DMS53 (cell line): ENCODE results near the gene WWP2.

Experiments
- DNase-seq: peaks from one replicate; lab custom pipeline; 2025; lab: John Stamatoyannopoulos, UW

WWP2 gene

DNA sequence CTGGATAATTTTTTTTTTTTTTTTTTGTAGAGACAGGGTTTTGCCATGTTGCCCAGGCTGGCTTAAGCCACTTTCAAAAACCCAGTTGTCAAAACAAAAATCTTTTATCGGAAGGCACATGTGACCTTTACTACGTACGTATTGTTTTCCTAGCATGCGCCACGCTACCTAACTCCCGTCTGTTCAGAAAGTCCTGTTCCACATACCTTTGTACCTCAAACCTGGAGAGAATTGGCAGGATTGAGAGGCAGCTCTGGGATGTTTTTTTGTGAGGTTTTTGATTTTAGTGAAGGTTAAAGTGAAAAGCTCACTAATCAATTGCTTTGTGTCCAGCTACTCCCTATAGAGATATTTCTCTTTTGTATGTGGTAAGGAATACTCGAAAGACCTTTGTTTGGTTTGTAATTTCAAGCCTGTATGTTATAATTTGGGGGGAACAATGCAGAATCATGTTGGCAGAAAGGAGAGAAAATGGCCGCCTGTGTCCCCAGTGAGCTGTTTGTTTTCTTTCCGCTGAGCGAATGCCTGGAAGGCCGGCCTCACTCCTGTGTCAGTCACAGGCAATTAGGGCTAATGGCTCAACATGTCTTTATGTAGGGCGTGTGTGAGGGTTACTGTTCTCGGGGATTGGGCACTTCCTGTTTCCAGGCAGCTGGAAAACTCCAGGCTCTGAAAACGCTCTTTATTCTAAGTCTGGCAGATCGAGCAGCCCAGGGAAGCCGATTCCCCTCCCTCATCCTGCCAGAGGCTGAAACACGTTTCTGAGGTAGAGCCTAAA lies 128.2 kb downstream of the WWP2 start:
- DNase-seq, result no peak

DNA sequence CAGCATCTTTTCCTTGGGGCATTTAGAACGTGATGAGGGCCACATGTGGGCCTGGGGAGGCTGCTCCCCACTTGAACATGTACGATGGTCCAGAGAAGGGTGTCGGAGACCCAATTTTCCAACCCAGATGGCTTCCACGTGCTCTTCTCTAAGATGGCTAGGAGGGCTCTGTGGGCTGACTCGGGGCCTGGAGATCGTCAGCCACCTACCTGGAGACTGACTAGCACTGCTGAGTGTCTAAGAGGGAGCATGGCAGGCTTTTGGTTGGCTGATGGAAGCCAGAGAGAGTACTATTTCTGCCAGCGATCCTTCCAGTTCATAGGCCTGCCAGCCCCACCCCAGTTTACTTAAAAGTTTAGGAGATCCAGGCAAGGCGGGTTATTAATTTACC lies 128.8 kb downstream of the WWP2 start:
- no peak for DNase-seq

DNA sequence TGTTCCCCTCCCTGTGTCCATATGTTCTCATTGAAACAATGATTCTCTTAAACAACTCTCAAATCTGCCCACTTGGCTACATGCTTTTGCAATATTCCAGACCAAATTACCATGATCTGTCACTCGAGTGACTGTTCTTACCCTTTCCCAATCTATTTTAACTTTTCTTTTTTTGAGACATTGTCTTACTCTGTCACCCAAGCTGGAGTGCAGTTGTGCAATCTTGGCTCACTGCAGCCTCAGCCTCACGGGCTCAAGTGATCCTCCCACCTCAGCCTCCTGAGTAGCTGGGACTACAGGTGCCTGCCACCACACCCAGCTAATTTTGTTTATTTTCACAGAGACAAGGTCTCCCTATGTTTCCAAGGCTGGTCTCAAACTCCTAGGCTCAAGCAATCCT lies 130.2 kb downstream of the WWP2 start:
- no peak for DNase-seq

DNA sequence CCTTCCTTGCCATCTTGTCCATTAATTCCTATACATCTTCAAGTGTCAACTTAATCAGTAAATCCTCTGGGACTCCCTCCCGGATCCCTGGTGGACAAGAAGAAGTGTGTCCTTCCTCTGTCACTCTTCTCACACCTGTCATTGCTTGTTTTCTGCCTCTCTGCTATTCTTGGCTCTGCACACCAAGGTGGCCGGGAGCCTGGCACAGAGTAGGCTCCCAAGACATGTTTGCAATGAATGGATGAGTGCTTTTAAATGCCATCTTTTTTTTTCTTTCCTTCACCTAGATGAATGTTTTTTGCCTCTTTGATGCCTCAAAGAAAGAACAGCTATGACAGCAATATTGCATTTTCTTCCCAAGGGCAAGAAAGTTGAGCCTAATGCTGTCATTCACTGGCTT lies 131.0 kb downstream of the WWP2 start:
- DNase-seq, result no peak

DNA sequence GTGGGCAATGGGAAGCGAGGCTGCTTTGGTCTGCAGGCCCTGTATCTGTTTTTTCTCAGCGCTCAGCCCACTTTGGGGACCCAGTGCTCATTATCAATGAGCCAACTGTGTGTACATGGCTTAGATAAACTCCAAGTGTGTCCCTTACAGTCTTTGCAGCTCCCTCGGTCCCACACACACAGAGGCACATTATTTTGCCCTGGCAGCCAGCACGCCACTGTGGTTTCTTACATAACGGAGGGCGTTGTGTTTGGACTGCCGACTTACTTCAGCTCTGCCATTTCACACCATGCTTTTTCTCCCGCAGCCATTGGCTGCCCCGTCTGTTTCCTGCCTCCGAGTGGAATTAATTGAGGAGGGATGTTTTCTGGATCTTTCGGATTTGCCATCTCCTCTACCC lies 132.5 kb downstream of the WWP2 start:
- no peak for DNase-seq

DNA sequence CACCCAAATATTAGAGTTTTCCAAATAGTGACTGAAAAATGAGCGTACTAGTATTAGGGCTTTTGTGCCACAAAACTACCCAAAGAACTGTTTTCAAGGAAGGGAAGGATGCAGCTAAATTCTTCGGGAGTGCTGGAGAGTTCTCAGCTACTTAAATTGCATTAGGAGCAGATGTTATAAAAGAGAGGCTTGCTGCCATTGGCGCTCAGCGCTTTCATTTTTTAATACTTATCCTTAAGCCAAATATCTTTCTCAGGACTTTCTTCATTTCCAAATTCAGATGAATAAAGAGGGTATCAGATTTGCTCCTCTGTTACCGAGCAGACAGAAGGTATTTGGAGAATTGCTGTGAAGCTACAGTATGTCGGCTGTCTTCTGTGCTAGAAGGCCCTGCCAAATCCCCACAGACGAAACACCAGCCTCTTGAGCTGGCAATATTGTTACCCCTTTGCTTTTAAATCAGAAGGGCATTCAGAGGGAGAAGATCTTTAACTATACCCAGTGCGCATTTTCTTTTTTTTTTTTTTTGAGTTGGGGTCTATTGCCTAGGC lies 141.8 kb downstream of the WWP2 start:
- no peak for DNase-seq

DNA sequence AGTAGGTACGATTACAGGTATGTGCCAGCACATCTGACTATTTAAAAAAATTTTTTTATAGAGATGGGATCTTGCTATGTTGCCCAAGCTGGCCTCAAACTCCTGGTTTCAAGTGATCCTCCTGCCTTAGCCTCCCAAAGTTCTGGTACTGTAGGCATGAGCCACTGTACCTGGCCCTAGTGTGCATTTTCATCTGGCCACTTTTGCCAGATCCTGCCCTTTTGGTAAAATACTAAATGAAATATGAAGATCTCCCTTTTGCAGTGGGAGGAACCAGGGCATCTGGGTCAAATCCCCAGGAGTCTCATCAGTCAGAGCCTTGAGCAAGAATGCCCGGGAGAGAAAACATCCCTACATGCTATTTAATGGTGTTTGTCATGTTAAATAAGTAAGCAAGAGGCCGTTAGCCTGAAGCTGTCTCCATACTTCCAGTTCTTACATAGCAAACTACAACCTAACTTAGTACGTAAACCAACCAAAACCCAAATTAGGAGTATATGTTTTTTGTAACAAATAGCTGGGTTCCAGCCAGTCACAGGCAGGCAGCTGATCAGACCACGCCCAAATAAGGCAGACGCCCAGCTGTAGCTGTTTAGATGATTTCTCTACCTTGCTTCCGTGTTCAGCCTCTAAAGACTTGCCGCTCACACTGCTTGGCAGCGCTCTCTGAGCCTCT lies 142.5 kb downstream of the WWP2 start:
- no peak for DNase-seq

DNA sequence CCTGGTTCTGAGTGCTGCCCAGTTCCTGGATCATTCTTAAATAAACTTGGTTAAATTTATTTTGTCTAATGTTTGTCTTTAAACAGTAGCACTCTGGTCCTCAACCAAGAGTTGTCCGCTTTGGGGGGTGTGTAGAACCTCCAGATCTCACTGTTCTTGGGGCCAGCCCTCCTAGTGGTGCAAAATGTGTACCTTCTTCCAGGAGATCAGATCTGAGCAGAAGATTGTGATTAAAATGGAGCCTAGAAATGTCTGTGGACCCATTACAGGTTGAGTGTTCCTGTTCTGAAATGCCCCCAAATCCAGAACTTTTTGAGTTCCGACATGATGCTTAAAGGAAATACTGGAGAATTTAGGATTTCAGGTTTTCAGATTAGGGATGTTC lies 143.0 kb downstream of the WWP2 start:
- DNase-seq, result no peak

DNA sequence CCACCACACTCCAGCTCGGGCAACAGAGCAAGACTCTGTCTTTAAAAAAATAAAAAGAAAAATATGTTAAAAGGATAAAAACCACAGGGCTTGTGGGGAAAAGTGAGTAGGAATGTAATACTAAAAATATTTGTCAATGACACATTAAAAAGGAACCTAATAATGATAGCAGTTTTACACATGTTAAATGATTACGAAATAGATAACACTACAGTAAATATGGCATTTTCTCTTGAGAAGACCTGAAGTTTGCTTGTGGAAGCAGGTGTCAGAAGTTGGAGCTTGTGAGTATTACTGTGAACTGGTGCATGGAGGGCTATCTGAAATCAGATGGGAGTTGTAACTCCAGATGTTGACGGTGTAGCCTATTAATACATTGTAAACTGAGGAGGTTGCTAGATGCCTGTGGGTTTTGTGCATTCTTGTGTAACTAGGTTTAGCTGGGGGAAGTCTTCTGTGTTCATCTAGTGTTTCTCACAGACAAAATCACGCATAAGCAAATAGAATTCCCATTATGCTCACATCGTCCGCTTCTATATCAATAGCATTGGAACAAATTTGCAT lies 144.8 kb downstream of the WWP2 start:
- DNase-seq, result no peak

DNA sequence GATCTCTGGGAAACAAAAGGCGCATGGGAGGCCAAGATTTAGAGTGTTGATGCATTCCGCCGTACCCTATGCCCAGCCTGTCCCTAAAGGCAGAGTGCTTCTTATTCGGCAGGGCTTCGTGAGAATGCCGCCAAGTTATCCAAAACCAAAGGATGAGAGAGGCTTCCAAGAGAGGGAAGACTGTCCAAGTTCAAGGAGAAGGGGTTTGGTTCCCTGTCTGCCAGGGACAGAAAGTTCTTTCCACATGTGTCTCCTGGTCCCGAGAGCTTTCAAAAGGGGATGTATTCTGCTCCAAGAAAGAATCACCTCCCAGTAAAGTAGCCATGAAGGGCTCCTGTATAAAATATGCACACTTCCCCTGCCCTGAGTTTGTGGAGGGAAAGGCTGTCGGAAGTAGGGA lies 146.9 kb downstream of the WWP2 start:
- DNase-seq, result no peak

DNA sequence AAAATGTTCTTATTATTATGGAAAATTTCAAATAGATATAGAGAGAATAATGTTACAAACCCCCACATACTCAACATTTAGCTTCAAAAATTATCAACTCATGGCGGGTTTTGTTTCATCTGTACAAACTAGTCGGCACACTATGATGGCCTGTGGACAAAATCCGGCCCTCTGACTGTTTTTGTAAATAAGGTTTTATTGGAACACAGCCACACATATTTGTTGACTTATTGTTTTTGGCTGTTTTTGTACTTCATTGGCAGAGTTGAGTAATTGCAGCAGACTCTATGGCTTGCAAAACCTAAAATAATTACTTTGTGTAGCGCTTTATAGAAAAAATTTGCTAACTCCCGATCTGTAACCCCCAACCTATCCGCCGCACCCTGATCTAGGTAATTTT lies 147.6 kb downstream of the WWP2 start:
- DNase-seq, result no peak

DNA sequence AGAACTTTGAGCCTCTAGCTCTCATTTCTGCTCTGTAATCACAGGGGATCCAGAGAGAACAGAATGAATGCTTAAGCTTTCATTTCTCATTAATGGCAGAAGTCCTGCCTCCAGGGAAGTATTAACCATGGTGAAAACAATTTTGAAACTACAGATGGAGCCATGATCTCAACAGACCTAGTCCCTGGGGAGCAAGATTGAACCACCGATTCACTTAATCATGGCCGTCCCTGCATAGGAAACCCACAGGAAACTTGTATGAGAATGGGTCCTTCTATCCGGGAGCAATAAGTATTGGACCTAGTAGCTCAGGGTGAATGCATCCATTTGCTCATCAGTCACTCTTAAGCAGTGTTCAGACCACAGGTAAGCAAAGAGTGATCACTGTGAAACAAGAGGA lies 148.8 kb downstream of the WWP2 start:
- DNase-seq, result no peak

DNA sequence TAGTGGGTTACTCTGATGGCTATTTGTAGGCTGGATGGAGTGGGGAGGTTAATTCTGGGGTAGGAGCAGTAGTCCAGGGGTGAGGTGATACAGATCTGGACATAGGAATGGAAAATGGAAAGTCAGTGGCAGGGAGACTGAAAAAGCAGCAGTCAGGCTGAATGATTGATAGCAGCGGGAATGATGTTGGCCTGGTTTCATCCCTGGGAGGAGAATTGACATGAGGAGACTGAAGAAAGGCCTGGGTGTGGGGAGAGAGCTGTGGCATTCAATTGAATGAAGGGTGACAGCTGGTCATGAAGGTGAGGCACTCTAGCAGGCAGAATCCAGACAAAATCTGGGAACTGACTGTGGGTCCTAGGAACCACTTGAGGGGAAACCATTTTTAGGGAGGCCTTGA lies 154.3 kb downstream of the WWP2 start:
- no peak for DNase-seq

DNA sequence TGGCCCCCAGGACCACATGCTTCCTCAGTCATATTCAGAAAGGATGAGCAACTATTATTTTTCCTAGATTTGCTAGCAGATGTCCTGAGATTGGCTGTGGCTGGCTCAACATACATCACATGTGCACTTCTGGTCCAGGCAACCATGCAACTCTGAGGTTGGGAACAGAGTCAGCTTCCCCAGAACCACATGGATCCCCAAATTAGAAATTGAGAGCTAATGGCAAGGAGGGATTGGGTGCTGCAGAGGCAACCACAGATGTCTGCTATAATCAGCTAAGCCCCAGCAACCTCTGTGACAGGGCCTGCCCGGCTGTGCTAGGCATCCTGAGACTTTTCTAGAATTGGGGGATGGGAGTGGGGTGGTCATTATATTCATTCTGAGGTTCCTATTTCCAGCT lies 155.2 kb downstream of the WWP2 start:
- no peak for DNase-seq

DNA sequence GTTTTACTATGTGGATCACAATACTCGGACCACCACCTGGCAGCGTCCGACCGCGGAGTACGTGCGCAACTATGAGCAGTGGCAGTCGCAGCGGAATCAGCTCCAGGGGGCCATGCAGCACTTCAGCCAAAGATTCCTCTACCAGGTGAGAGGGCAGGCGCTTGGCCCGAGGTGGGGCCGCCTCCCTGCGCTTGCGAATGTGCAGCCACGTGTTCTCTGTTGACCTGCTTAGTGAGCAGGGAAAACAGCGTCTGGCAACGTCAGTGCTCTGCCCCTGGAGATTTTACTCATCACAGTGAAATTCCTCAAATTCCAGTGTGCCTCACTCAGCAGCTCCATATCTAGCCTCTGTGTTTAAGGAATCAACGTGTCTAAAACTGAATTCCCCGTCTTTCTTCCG lies 155.6 kb downstream of the WWP2 start:
- no peak for DNase-seq

DNA sequence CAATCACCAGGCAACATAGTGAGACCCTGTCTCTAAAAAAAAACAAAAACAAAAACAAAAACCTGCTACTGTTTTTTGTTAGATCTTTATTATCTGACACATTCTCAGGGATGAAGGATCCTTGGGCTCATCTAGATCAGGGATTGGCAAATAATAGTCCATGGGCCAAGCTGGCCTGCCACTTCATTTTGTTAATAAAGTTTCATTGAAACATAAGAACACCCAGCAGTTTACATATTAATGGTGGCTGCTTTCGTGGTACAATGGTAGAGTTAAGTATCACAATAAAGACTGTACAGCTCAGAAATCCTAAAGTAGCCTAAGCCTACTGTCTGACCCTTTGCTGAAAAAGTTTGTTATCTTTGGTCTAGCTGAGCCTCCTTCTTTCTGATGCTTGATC lies 156.1 kb downstream of the WWP2 start:
- DNase-seq, result no peak

DNA sequence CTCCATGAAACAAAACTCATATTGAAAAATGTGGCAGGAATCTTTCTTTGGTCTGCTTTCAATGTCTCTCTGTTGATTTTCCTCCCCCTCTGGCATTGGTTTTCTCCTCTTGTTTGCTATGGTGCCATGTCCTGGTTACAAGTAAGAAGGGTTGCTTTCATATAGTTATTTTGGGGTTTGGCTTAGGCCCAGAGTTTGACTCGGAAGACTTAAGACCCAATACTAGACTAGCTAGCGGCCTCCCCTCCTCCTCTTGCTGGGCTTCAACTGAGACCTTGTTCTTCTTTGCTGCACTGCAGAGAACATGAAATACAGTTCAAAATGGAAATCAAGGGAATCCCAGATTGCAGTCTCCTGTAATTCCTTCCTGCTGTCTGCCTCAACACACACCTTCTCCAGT lies 159.0 kb downstream of the WWP2 start:
- no peak for DNase-seq

DNA sequence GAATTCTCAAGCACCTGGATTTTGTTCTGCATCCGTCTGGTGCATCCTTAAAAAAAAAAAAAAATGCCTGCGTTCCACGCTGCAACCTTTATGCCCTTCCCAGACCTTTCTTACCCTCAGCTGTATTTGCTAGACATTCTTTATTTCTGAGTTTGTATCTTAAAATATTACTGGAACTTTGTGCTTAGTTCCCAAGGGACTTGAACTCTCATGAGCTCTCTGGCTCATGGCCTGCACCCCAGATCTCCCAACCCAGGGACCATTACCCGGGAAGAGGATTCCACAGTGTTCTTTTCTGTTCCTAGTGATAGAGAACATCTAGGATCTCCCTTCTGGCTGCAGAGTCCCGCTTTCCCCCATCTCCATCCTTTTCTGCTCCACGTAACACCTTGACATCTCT lies 160.1 kb downstream of the WWP2 start:
- DNase-seq, result no peak

DNA sequence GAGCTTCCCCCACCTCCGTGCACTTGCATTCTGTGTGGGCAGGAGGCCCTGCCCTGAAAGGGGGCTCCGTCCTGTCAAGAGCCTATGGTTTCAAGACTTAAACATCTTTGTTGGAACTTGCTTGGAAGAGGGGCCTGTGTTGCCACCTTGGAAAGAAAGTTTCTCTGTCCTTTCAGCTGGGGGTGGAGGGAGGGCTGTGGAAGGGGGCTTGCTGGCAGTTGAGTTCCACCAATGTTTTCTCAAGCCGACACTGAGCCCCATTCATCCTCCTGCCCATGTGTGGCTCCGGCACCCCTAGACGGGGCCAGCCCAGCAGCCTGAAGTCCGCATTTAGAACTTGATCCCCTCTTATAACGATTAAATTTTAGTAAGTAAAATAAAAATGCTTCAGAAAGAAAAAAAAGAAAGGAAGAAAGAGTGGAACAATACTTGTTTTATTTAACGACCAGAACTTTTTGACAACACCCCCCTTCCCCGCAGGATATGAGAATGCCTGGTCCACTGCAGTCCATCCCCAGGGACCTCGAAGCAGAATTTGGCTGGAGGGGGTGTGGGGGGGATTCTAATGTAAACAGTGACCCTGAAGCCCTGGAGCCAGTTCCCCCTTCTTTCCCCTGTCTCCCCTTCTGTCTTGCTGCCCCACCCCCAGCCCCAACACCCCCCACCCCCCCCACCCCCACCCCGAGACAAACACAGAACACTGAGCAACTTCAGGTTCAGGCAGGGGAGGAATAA lies 162.1 kb downstream of the WWP2 start:
- no peak for DNase-seq

DNA sequence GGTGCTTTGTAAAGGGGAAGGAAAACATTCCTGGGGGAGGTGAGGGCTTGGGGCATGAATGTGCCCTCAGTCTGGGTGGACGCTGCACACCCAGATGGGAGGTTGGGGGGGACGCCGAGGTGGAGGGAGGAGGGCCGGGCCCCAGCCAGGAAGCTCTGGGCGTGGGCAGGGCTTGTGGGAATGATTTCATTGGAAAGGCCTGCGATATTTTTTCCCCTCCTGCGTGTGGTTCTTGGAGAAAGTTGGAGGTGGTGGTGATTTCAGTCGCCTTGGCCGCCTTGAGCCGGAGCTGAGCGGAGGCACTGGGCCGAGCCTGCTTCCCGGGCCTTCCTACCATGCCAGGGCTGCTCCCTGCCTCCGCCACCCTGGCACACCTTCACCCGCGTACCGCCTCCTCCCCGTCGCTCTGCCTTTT lies 162.7 kb downstream of the WWP2 start:
- DNase-seq, result no peak

DNA sequence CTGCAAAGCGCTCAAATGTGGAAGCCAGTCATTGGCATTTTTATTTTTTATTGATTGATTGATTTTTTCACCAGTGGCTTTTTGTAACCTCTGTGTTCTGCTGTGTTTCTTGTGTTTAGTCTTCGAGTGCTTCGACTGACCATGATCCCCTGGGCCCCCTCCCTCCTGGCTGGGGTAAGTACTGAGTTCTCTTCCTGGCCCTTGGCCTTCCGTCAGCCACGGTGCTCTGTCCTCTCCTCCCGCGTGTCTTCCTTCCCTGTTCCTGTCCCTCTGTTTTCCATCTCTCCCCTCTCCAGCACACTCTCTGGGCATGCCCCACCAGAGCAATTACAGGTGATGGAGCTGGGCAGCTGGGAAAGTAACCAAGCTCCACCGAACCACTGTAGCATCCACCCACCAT lies 163.2 kb downstream of the WWP2 start:
- DNase-seq, result no peak

DNA sequence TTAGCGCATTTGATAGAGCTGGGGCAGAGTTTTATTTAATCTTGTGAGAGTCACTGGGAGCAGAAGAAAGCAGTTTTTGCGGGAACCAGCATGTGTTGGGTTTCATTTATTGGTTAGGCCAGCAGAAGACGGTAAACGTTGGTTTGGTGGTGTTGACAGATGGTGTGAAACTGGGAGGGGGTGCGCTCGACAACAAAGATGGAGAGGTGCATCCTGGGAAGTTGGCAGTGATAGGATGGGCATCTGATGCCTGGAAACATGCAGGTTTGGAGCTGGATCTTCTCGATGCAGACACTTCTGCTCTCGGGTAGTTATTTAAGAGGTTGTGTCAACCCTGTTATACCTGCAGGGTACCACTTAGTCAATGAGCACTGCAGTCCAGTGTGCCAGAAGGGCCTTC lies 164.1 kb downstream of the WWP2 start:
- no peak for DNase-seq
